T47D (cell line): ENCODE results near the gene CROCC2.

ENCODE experiments used
- DNase-seq, 2 experiments: peaks; one replicate each; pipeline versions ENCODE4 v3.0.0 to v3.0.0-alpha.2; 2011 to 2012; ENCODE audit warnings: low read depth in 1 of 2, low spot score in 1 of 2
- JUND ChIP-seq: IDR thresholded peaks from 2 replicates; pipeline ENCODE4 v1.6.1; 2012; ENCODE audit warnings: low read depth
- in situ Hi-C: cut with HindIII; loops from 2 replicates; pipeline ENCODE4 v1.10.0; 2016; ENCODE audit warnings: low sequenced_read_pairs, low pct_unique_long_range_greater_than_20kb

CROCC2 gene

DNA sequence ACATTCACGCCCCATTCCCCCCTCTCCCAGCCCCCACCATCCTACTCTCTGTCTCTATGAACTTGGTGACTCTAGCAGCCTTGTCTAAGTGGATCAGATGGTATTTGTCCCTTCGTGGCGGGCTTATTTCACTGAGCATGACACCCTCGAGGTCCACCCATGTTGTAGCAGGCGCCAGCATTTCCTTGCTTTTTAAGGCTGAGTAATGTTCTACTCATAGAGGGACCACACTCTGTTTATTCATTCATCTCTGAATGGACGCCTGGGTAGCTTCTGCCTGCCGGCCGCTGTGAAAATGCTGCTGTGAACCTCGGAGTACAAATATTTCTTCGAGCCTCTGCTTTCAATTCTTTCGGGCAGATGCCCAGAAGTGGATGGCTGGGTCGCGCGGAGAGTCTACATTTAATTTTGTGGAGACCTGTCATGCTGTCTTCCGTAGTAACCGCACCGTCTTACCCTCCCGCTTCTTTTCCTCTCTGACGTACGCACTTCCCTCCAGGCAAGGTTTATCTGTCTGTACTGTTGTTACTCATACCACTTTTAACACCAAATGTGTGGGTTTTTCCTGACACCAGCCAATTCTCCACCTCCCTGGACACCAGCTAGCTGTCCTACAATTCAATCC, 5.6 kb downstream of the CROCC2 start:
- in situ Hi-C loops, result no loop called here
- TF ChIP-seq JUND, result no peak

DNA sequence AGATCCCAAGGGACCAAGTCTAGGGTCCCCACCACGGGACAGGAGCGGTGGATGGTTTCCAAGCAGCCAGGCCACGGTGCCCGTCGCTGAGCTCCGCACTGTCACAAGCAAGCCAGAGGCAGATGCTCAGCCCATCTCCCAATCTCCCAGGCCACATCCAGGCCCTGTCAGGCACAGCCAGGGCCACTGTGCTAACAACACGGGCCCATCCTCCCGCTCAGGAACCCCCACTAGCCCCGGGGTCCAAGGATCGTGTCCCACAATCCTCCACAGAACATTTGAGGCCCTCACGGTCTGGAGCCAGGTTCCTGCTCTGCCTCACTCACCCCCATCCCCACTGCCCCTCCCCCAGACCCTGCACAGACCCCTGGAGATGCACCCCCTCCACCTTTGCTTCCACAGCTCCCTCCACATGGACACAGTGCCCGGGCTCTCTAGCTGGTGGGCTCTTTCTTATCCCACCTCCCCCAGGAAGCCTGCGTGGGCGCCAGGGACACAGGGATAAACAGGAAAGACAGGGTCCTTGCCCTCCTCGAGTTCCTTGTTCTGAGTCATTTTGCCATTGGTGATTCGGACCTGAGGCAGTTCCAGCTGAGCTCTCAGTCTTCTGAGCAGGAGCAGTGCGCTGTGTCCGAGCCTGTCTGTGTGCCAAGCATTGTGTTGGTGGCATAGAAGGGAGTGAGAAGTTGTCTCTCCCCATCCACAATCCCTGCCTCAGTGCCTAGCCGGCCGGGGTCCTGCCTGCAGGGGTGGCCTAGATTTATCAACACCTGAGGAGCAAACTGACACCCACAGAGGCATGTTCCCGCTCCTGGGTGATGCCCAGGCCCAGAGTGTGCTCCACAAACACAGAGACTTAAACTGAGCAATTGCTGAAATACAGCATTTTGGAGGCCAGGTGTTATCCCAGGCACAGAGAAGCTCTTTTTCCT, 7.0 kb downstream of the CROCC2 start:
- in situ Hi-C loops, result no loop called here
- no peak for TF ChIP-seq JUND
- peak in 1 of 2 experiments; percentile 65 for DNase-seq

More for the DNA sequence above, 5.6 kb downstream of the CROCC2 start:
- DNase-seq, result no peak

DNA sequence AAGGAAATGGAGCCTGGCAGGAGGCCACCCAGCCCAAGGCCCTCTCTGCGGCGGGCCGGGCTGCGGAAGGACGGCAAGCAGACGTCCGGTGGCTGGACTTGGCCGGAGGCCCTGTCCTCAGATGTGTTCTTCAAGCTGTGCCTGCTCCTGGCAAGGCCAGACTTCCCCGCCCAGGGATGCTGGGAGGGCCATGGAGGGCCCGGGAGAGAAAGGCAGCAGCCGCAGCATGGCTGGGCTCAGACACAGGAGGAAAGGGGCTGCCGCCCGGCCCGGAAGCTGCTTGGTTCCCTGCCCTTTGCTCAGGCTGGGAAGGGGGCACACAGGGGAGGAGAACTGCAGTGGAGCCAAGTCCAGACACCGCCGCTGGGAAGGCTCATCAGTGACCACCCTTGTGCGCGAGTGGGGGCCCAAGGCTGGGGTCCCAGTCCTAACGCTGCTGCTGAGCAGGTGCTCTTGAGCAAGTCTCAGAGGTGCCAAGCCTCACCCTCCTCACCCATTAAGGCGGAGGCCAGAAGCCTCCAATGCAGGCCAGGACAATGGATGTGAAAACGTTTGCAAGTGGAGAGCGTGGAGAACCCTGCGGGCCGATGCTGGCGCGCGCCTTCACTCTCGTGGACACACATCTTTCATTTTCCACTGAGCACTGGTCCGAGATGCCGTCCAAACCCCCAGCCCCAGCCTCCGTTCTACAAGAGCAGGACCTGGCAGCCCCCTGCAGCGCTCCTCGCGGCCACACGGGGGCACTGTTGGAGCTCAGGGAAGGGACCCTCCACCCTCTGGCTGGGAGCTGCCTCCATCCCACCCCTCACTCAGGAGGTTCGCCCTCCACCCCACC, 7.9 kb downstream of the CROCC2 start:
- no peak for TF ChIP-seq JUND
- in situ Hi-C loops, result no loop called here
- no peak for DNase-seq

DNA sequence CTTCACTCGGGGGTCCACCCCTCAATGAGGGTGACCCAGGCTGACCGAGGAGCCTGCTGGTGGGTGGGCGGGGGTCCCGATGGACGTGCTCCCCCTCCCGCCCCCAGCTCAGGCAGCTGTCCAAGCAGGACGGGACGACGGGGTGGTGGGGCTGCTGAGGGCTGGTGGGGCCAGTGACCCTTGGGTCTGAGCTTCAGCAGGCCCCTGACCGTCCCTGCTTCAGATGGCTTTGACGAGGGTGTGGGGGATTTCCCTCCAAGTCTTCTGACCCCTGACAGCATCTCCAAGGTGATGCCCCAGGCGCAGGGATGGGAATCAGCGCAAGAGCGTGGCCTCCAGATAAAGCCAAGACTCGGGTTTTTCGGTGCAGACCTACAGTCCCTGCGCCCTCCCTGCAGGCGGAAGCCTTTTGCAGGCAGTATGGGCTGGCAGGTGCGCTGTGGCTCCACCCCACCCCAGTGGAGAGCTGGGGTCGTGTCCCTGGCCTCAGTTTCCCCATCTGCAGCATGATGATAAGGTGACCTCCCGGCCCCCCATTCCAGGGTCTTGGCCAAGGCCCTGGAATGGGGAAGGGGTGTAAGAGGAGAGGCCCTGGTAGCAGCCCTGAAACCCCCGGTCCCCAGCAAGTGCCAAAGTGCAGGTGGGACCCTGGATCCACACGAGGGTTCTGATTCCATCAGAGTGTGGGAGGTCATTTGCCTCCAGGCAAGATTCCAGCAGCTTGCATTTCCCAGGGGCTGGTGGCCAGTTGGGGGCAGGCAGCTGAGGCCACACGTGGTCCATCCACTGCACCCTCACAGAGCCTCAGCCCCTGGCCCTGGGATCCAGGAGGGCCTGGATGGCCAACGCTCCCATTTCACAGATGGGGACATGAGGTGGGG, 8.7 kb downstream of the CROCC2 start:
- no peak for TF ChIP-seq JUND
- in situ Hi-C loops, result no loop called here

DNA sequence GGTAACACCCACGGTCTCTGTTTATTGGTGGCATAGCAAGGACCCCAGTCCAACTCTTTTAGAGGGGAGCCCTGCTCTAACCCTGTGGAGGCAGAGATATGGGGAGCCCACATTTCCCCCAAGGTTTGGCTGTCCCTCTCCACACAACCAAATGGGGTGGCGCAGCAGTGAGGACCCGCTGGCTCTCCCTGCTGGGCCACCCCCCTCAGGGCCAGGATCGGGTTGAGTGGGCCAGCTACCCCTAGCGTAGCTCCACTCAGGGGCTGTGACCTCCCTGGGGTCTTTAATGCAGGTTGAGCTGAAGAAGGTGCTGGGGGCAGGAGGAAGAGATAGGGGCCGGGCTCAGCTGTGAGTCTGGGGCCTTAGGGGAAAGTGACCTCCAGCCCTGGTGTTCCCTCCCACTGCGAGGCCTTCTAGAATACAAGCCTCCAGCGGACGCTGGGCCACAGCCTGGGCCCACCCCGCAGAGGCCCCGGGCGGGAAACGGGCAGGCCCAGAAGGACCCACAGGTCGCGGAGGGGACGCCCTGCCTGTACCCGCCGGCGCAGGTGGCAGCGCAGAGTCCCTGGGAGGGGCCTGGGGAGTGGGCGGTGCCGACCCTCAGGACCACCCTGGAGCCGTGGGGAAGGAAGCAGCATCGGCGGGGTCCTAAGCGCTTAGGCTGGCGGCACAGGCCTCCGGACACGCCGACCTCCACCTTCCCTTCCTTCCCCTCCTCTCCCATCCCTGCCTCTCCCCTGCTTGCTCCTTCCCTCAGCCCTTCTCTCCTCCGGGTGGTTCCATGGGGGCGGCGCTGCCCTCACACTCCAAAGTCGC, 9.6 kb downstream of the CROCC2 start:
- in situ Hi-C loops, result no loop called here
- no peak for TF ChIP-seq JUND
- DNase-seq, result no peak

More for the DNA sequence above, 8.7 kb downstream of the CROCC2 start:
- DNase-seq, result no peak

DNA sequence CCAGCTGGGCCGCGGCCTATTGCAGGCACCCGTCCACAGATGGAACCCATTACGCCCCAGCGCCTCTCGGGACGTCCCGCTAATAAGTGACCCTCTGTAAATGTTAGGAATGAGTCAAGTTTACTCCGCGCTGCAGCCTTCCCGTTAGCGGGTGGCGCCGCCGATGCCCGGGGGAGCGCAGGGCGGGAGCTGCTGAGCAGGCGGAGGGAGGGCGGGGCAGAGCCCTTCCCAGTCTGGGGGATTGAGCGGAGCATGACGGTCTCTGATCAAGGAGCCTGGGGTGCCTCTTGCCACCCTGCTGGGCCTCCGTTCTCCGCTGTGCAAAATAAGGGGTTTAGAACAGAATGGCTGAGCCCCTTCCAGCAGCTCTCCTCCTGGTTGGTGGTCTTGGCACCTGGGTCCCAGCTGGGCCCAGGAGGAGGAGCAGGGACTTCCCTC, 10.5 kb downstream of the CROCC2 start:
- in situ Hi-C loops, result no loop called here
- DNase-seq, result no peak

DNA sequence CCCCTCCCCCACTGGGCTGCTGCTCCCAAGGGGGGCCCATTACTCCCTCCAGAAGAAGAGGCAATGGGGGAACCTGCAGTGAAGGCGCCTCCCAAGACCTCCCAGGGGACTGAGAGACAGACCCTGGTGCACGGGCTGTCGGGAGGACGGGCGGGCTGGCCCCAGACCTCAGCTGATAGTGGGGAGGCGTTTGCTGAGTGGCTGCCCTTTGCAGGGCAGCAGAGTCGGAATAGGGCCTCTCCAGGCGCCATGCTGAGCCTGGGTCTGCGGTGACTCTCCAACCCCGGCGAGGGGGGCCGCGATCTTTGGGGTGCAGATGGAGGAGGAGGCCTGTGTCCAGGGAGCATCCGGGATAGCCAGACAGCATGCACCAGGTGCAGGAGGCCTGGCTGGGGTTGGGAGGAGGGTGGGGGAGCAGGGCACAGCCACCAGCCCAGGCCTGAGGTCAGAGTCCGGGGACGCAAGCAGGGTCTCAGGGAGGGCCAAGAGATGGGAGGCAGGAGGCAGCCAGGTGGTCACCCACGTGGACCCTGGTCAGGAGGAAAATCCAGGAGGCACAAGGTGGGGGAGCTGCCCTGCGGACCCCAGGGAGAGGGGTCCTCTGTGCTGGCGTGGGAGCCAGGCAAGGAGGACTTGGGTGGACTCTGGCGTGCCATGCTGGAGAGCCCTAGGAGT, 11.0 kb downstream of the CROCC2 start:
- in situ Hi-C loops, result no loop called here
- no peak for DNase-seq
- no peak for TF ChIP-seq JUND

More for the DNA sequence above, 10.5 kb downstream of the CROCC2 start:
- no peak for TF ChIP-seq JUND

DNA sequence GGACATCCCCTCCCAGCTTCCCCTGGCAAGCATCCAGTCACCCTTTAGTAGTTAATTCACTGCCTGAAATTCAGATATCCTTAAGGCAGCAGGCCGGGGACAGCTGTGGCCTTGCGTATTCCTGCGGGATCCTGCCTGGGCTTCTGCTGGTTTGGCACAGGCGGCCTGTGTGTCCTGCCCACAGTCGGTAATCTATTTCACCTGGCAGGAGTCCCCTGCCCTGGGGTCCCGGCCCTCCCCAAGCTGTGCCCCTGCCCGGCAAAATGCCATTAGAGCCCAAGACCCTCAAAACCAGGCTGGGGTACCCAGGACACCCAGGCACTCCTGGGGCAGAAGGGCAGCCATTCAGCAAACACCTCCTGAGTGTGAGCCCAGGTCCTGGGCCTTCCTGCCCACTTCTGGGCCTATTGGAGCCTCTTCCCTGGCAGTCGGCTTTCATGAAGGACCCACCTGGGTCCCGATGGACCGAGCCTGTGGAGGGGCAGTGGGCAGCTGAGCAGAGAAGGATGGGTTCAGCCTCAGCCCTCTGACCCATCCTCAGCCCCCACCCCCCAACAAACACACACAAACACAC, 11.6 kb downstream of the CROCC2 start:
- DNase-seq, result no peak
- TF ChIP-seq JUND, result no peak

DNA sequence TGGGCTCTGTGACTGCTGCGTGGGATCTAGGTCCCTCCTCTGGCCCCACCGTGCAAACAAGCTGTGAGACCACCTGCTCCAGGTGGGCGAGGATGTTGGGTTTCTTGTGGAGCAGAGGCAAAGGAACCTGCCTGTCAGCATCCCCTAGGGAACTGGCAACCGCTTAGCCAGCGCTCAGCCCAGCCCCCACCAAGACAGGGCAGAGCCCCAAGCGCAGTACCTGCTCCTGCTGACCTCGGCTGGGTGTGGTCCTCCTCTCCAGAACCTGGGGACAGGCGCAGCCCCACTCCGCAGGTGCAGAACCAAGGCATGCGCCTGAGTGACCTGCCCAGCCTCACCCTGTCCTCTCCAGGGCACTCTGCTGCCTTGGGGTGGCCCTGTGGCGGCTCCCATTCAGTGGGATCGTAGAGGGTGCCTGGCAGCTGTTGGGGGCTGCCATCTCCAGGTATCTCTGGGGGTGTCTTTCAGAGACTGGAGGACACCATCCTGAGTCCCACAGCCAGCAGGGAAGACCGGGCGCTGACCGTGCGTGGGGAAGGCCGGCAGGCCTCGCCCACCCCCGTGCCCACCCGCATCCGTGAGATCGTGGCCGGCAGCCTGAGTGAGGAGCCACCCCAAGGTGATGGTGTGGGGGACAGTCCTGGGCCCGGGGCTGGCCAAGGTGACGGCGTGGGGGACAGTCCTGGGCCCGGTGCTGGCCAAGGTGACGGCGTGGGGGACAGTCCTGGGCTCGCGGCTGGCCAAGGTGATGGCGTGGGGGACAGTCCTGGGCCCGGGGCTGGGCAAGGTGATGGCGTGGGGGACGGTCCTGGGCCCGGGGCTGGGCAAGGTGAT, 12.3 kb downstream of the CROCC2 start:
- TF ChIP-seq JUND, result no peak
- DNase-seq, result no peak
- in situ Hi-C loops, result no loop called here

More for the DNA sequence above, 11.6 kb downstream of the CROCC2 start:
- in situ Hi-C loops, result no loop called here
